ENCODE measurements around the gene CCDC106.

GRCh38 chr19:55621673-55622231, 26.3 kb upstream of the CCDC106 start:
- TF ChIP-seq CTCF (conservative IDR thresholded peaks at IDR 0.05; ENCODE audit: low read length) (no peak), EZH2phosphoT487 (IDR thresholded peaks at IDR 0.05; ENCODE audit: borderline replicate concordance, low read depth, low read length) (no peak)

Data from OCI-LY7 (cell line).